Small intestine (tissue), 7 donors: ENCODE measurements around the gene SLC19A3. TPM values are rescaled to one million over a fixed set of nuclear protein-coding genes. Genes with fewer than 3 reads are reported as not detected.

Source experiments
- DNase-seq, 2 donors: peaks; one replicate each; pipeline versions ENCODE4 v3.0.0 to v3.0.0-alpha.2; 2013
- FAIRE-seq: peaks from 2 replicates; lab custom pipeline; 2012; peaks lifted over from hg19 to GRCh38; lab: Jason Lieb, UNC
- H3K27ac ChIP-seq, 3 donors: one replicate each; pipeline ENCODE4 v1.5.1; 2013; ENCODE audit warnings: low read length in 2 of 3, mild to moderate bottlenecking in 2 of 3, control low read depth in 1 of 3, inconsistent platforms in 1 of 3, low read depth in 1 of 3, moderate library complexity in 1 of 3
- H3K27me3 ChIP-seq, 3 donors: one replicate each; pipeline ENCODE4 v1.6.1; 2013; ENCODE audit warnings: low read length in 3 of 3, inconsistent platforms in 1 of 3; ENCODE audit not compliant: control insufficient read depth in 3 of 3, insufficient read depth in 3 of 3
- H3K36me3 ChIP-seq, 3 donors: one replicate each; pipeline ENCODE4 v1.6.1; 2013; ENCODE audit warnings: low read length in 3 of 3, inconsistent platforms in 1 of 3, low read depth in 1 of 3, mild to moderate bottlenecking in 1 of 3, moderate library complexity in 1 of 3; ENCODE audit not compliant: control insufficient read depth in 3 of 3, insufficient read depth in 2 of 3
- H3K4me1 ChIP-seq, 3 donors: one replicate each; pipeline ENCODE4 v1.6.1; 2013; ENCODE audit warnings: low read length in 2 of 3, inconsistent platforms in 1 of 3, low read depth in 1 of 3, mild to moderate bottlenecking in 1 of 3, moderate library complexity in 1 of 3; ENCODE audit not compliant: control insufficient read depth in 3 of 3, insufficient read depth in 2 of 3
- H3K4me3 ChIP-seq, 3 donors: one replicate each; pipeline ENCODE4 v1.5.1; 2013; ENCODE audit warnings: low read length in 3 of 3, control low read depth in 1 of 3, inconsistent platforms in 1 of 3, low read depth in 1 of 3, mild to moderate bottlenecking in 1 of 3, moderate library complexity in 1 of 3
- H3K9me3 ChIP-seq, 2 donors: one replicate each; pipeline ENCODE4 v1.6.1; 2013; ENCODE audit warnings: low read depth in 1 of 2, low read length in 1 of 2; ENCODE audit not compliant: control insufficient read depth in 2 of 2, insufficient read depth in 1 of 2
- WGBS, 3 donors: extraction: QIAGEN DNeasy Blood & Tissue Kit; methylation state at CpG; one replicate each; pipeline ENCODE4 v1.1.7; 2013; 5-methylcytosine and 5-hydroxymethylcytosine counted together
- polyA plus RNA-seq, 4 donors: library from polyadenylated mRNA; stranded (reverse) in 3 of 4; unstranded in 1 of 4; fragments of 200-250 nt in 3 of 4; fragments of 120-200 nt in 1 of 4; gene quantifications; one replicate each; pipeline versions ENCODE4 v1.2.1 to v1.2.3, GENCODE V29; 2013
- donor health status: healthy with polysubstance abuse.
- donor health status: control.
- donor health status: control.
- donor health status: Bipolar disorder and iron deficiency.
- donor health status: healthy.

SLC19A3 gene
- polyA plus RNA-seq, 4 donors: 4.0 to 81.5 (median 7.7) TPM

GRCh38 chr2:227643990-227644551 is 73.8 kb downstream of the SLC19A3 start:
- WGBS, 3 donors: 59 to 82% (median 67%) methylated on average over 5 of the region's 5 CpGs
- H3K4me3 ChIP-seq: no peak overlapping the region
- DNase-seq (peak in 1 of 2 donors; percentile 46), FAIRE-seq (no peak)
- no peaks in the 10 kb centered on the region for H3K36me3 ChIP-seq
- no peaks in the 10 kb centered on the region for H3K27me3 ChIP-seq
- H3K27ac ChIP-seq: no peak overlapping the region
- H3K4me1 ChIP-seq: peaks cover 0 to 3% (median 0%) of the 10 kb centered on the region in 3 donors
- H3K9me3 ChIP-seq: no peaks in the 10 kb centered on the region

DNA sequence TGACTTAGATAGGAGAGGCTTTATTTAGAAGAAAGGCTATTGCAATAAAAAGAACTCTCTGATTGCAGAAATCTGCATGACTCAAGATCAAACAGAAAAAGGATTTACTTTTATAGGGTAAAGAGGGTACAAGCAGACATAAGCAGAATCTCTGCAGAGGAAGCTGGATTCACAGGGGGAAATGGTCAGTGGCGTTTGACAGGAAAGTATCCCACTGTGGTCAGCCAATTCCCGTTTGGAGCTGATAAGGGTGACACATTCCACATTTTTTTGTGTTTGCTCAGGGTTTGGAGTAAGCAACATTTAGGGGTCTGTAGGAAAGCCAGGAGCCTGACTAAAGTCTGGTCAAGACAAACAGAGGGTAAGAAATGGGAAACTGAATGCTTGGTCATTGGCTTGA is 75.2 kb downstream of the SLC19A3 start:
- no peak for FAIRE-seq
- 35 to 60% (median 45%) methylated on average over 2 of the region's 2 CpGs for WGBS, 3 donors

GRCh38 chr2:227634201-227634600 is 83.6 kb downstream of the SLC19A3 start:
- no peaks in the 10 kb centered on the region for H3K9me3 ChIP-seq
- H3K27ac ChIP-seq: no peak overlapping the region
- H3K4me3 ChIP-seq: no peak overlapping the region
- H3K4me1 ChIP-seq: no peaks in the 10 kb centered on the region
- FAIRE-seq (no peak), DNase-seq (no peak)
- H3K36me3 ChIP-seq: no peaks in the 10 kb centered on the region
- WGBS, 3 donors: 64 to 74% (median 73%) methylated on average over 3 of the region's 3 CpGs
- no peaks in the 10 kb centered on the region for H3K27me3 ChIP-seq

More for the DNA sequence above, 75.2 kb downstream of the SLC19A3 start:
- Histone ChIP-seq H3K36me3 (no peaks in the 10 kb centered on the region), H3K4me3 (no peak overlapping the region), H3K27ac (no peak overlapping the region), H3K9me3 (no peaks in the 10 kb centered on the region), H3K4me1 (peaks cover 0 to 3% (median 0%) of the 10 kb centered on the region in 3 donors), H3K27me3 (no peaks in the 10 kb centered on the region)
- no peak for DNase-seq

Other genes with a start within 250 kb of the SLC19A3 start
- gene AGFG1, start 245.9 kb downstream of the SLC19A3 start, polyA plus RNA-seq: 100 to 1,000 TPM in 1 of 4 donors, 10 to 100 TPM in 3; 45.3 to 116 (median 58.9) TPM
- gene SCYGR2, start 119.1 kb downstream of the SLC19A3 start, polyA plus RNA-seq: not detected
- gene SCYGR3, start 103.2 kb downstream of the SLC19A3 start, polyA plus RNA-seq: not detected
- gene SCYGR4, start 100.5 kb downstream of the SLC19A3 start, polyA plus RNA-seq: not detected
- not detected for gene SCYGR5, start 51.2 kb downstream of the SLC19A3 start, polyA plus RNA-seq
- gene SCYGR6, start 6.7 kb upstream of the SLC19A3 start, polyA plus RNA-seq: not detected
- gene SCYGR7, start 10.3 kb upstream of the SLC19A3 start, polyA plus RNA-seq: not detected
- gene SCYGR8, start 27.9 kb upstream of the SLC19A3 start, polyA plus RNA-seq: not detected
- gene CCL20, start 95.8 kb upstream of the SLC19A3 start, polyA plus RNA-seq: 10 to 100 TPM in 2 of 4 donors, 1 to 10 TPM in 2; 9.6 to 15.9 (median 11.3) TPM
- under 1 TPM in 1 of 4 donors, not detected in 3; 0.07 TPM for gene DAW1, start 153.6 kb upstream of the SLC19A3 start, polyA plus RNA-seq